Retinal pigment epithelial cell (primary cell): Measurements from ENCODE around the gene C1QTNF5.
"Not testable (repeated sequence)": the region's sequence is repeated elsewhere in the genome, so short reads cannot be mapped to it uniquely, and the experiment has no call there.

ENCODE experiments used
- DNase-seq: peaks from one replicate; pipeline ENCODE4 v3.0.0-alpha.2; 2010; ENCODE audit warnings: low read depth
- H3K4me3 ChIP-seq: 2 replicates; pipeline ENCODE4 v1.5.1; 2011; ENCODE audit warnings: mild to moderate bottlenecking, low read length, control low read depth, moderate library complexity
- CTCF ChIP-seq: conservative IDR thresholded peaks from 2 replicates; pipeline ENCODE4 v1.5.1; 2011; ENCODE audit warnings: low read depth, low read length, control low read depth, inconsistent platforms

Gene C1QTNF5

DNA sequence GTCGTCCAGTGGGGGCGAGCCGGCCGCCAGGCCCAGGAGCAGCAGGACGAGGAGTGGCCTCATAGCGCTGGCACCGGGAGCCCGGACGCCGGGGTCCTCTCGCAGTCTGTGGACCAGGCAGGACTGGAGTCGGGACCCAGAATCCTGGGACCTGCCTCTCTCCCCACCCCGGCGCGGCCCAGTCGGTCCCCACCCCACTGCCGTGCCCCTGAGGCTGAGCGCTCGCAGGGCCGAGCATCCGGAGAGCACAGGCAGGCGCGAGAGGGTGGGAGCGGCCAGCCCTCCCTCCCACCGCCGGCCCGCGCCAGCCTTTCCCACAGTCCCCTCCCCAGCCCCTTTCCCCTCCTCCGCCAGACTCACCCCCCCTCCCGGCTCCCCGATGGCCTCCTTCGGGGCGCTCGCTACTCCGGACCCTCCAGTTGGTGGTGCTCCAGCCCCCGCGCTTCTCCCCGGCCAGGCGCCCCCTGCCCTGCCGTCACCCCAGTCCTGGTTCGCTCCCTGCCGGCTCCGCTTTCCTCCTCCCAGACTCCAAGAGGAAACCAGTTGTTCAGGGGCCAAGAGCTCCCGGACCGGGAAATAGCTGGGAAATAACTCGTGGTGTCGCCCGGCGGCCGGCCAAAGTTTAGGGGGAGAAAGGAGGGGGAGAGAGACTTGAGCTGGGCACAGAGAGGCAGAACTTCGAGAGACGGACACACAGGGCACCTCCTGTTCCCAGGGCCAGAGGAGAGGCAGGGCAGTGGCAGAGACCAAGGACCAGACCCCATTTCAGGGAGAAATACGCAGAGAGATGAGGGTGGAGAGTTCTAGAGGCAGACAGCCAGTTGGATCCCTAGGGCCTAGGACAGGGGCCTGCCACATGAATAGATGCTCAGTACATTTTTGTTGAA, at the start of gene C1QTNF5:
Gene C1QTNF5, minus strand, starts transcription at position 549 of the 887 bp plus-strand sequence. Its CDS starts 486 bp downstream, at position 63.
- no peak for DNase-seq
- TF ChIP-seq CTCF = no peak
- H3K4me3 ChIP-seq = peak within 1 kb of the TSS; percentile 72

DNA sequence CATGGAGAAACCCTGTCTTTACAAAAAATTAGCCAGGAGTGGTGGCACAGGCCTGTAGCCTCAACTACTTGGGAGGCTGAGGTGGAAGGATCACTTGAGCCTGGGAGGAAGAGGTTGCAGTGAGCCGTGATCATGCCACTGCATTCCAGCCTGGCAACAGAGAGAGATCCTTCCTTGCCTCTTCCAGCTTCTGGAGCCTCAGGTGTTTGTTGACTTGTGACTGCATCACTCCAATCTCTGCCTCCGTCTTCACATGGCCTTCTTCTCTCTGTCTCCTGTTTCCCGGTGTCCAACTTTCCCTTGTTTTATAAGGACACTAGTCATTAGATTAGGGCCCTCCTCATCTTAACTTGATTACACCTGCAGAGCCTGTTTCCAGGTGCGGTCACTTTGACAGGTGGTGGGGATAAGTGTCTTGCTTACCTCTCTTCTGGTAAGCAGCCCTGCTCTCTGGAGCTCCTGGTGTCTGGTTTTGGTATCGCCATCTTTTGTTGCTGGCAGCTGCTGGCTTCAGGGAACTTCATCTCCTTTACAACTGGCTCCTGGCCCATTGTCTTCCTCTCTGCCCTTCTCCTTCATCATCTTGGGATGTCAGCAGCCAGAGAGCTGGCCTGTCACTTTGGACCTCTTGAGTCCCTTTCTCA, 49.0 kb upstream of the C1QTNF5 start:
- DNase-seq = no peak
- no peak overlapping the region for H3K4me3 ChIP-seq
- TF ChIP-seq CTCF = peak; percentile 54

DNA sequence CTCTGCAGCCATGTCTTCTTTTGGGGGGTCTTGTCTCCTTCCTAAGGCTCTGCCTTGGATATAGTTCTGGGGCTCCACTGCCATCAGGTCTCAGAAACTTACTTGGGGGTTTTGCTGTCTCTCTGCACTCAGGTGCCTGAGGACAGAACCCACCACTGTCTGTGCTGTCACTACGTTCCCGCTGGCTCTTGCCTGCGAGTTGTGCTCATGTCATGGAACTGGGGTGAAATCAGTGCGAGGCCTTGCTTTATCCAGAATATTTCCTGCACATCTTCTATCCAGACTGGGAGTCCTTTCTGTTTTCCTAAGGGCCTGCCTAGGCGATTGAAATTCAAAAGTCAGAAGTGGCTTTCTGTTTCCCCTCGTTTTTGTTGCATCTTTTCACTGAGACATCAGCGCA, 47.4 kb upstream of the C1QTNF5 start:
- no peak for DNase-seq
- H3K4me3 ChIP-seq = no peak overlapping the region
- TF ChIP-seq CTCF = no peak

GRCh38 chr11:119384332-119384731, 43.6 kb upstream of the C1QTNF5 start:
- DNase-seq = no peak
- no peak for TF ChIP-seq CTCF
- H3K4me3 ChIP-seq = no peak overlapping the region

DNA sequence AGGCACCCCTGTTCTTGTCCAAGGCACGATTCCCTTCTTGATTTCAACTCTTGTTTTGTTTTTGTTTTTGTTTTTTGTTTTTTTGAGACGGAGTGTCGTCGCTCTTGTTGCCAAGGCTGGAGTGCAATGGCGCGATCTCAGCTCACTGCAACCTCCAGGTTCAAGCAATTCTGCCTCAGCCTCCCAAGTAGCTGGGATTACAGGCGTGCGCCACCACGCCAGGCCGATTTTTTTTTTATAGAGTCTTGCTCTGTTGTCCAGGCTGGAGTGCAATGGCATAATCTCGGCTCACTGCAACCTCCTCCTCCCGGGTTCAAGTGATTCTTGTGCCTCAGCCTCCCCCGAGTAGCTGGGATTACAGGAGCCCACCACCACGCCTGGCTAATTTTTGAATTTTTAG, 41.8 kb upstream of the C1QTNF5 start:
- not testable (repeated sequence) for DNase-seq, H3K4me3 ChIP-seq

DNA sequence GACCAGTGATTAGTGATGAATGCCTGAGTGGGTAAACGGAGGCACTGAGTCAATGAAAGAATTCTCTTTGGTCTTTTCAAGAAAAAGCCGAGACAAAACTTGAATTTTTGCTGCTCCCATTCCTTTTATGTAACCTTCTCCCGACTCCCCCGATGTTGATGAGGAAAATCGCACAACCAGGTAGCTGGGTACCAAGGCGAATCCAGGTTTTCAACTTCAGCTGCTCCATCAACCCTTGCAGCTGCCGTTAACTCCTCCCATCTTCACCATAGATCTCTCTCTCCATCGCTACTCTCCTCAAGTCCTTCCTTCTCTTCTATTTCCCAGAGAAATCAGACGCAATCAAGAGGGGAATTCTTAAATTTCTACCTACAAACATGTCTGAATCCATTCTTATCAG, 41.4 kb upstream of the C1QTNF5 start:
- no peak for DNase-seq
- TF ChIP-seq CTCF = no peak
- H3K4me3 ChIP-seq = peak overlapping the region; percentile 45

DNA sequence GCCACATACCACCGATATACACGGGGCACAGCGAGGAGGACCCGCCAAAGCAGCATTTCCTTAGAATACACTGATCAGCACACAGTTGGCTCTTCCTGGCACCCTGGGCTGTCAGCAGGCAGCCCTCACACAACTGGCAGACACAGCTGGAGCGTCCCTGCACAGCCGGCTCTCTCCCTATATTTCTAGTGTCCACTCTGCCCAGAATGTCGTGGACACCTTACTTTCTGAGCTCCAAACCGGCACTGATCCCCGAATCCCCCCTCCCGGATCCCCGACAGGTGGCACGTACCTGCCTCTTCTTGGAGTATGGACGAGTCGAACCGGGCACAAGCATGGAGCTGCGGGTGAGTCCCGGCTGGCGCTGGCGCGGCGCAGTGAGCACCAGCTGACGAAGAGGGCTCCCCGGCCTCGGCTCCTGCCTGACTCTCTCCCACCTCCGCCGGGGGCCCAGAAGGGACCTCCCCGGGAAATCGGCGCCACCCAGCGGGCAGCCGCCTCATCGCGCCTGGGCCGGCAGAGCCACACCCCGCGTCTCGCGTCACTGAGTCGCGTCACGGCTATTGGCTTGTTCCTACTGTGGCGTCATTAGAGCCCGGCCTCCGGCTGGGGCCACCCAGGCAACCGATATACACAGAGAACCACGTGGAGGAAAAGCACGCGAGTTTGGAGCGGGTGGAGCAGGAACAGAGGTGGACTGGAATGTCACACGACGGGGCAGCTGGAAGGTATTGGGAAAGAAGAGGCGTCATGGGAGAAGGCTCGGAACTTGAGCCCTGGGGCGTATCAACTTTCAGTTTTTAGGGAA, 40.7 kb upstream of the C1QTNF5 start, which contains the start of gene USP2:
Gene USP2, minus strand, starts transcription at position 510 of the 808 bp plus-strand sequence. CDS start 8,210 bp downstream, outside the sequence.
- H3K4me3 ChIP-seq = peak within 1 kb of the TSS; percentile 72
- peak; percentile 89 for DNase-seq
- peak; percentile 79 for TF ChIP-seq CTCF
